Posterior cingulate gyrus (tissue), 11 donors: ENCODE measurements around the gene INHBA.

ENCODE experiments used
- DNase-seq, 10 donors: peaks; one replicate each; pipeline versions ENCODE4 v3.0.0 to v3.0.0-alpha.2; 2020 to 2021; ENCODE audit warnings: mixed read lengths in 3 of 10
- intact Hi-C: fragments of 100-400 bp; cut with DNase I; formaldehyde crosslinking; loops from one replicate; pipeline ENCODE4 v1.15.1; 2023

INHBA gene

GRCh38 chr7:41702635-41703371 lies at the start of gene INHBA:
Gene INHBA, minus strand, starts transcription at chr7:41703090. Its CDS starts 2,716 bp downstream, at chr7:41700374.
- no peak for DNase-seq
- intact Hi-C loops = loop anchor here (10.0 kb wide), 1 partner anchor 1378 kb away; no protein-coding TSS in a partner anchor

- no peak for DNase-seq
- intact Hi-C loops = no loop called here
Measured at GRCh38 chr7:41752615-41753014, 49.7 kb upstream of the INHBA start.

GRCh38 chr7:41750661-41751540 lies 48.0 kb upstream of the INHBA start:
- intact Hi-C loops = no loop called here

GRCh38 chr7:41747961-41748360 lies 45.1 kb upstream of the INHBA start:
- intact Hi-C loops = no loop called here
- no peak for DNase-seq

More at GRCh38 chr7:41750661-41751540, 48.0 kb upstream of the INHBA start:
- no peak for DNase-seq

- intact Hi-C loops = no loop called here
Measured at GRCh38 chr7:41745451-41745850, 42.6 kb upstream of the INHBA start.

GRCh38 chr7:41744161-41744560 lies 41.3 kb upstream of the INHBA start:
- DNase-seq = no peak
- intact Hi-C loops = no loop called here

More at GRCh38 chr7:41745451-41745850, 42.6 kb upstream of the INHBA start:
- no peak for DNase-seq

GRCh38 chr7:41742401-41743020 lies 39.6 kb upstream of the INHBA start:
- intact Hi-C loops = no loop called here

GRCh38 chr7:41738806-41739205 lies 35.9 kb upstream of the INHBA start:
- peak in 2 of 10 donors; percentile 31 to 75 for DNase-seq
- intact Hi-C loops = loop anchor here (10.0 kb wide), 2 partner anchors 1414 to 1504 kb away; no protein-coding TSS in a partner anchor

More at GRCh38 chr7:41742401-41743020, 39.6 kb upstream of the INHBA start:
- DNase-seq = no peak

- DNase-seq = no peak
- intact Hi-C loops = loop anchor here (10.0 kb wide), 2 partner anchors 1414 to 1504 kb away; no protein-coding TSS in a partner anchor
Measured at GRCh38 chr7:41738336-41738735, 35.4 kb upstream of the INHBA start.

GRCh38 chr7:41735206-41735605 lies 32.3 kb upstream of the INHBA start:
- intact Hi-C loops = loop anchor here (10.0 kb wide), 2 partner anchors 1410 to 1500 kb away; no protein-coding TSS in a partner anchor
- DNase-seq = no peak

GRCh38 chr7:41732843-41733306 lies 30.0 kb upstream of the INHBA start:
- intact Hi-C loops = loop anchor here (10.0 kb wide), 2 partner anchors 1408 to 1498 kb away; no protein-coding TSS in a partner anchor
- DNase-seq = peak in 1 of 10 donors; percentile 77

GRCh38 chr7:41732436-41732785 lies 29.5 kb upstream of the INHBA start:
- intact Hi-C loops = loop anchor here (10.0 kb wide), 2 partner anchors 1408 to 1498 kb away; no protein-coding TSS in a partner anchor

GRCh38 chr7:41731493-41732435 lies 28.9 kb upstream of the INHBA start:
- intact Hi-C loops = loop anchor here (10.0 kb wide), 2 partner anchors 1407 to 1497 kb away; no protein-coding TSS in a partner anchor
- no peak for DNase-seq

More at GRCh38 chr7:41732436-41732785, 29.5 kb upstream of the INHBA start:
- no peak for DNase-seq

- no peak for DNase-seq
- intact Hi-C loops = loop anchor here (10.0 kb wide), 2 partner anchors 1406 to 1496 kb away; no protein-coding TSS in a partner anchor
Measured at GRCh38 chr7:41730668-41731067, 27.8 kb upstream of the INHBA start.

- intact Hi-C loops = loop anchor here (10.0 kb wide), 2 partner anchors 1405 to 1495 kb away; no protein-coding TSS in a partner anchor
- DNase-seq = no peak
Measured at GRCh38 chr7:41730161-41730560, 27.3 kb upstream of the INHBA start.

- no peak for DNase-seq
- intact Hi-C loops = no loop called here
Measured at GRCh38 chr7:41729059-41729458, 26.2 kb upstream of the INHBA start.

- DNase-seq = no peak
- intact Hi-C loops = no loop called here
Measured at GRCh38 chr7:41725013-41725412, 22.1 kb upstream of the INHBA start.

GRCh38 chr7:41720886-41721285 lies 18.0 kb upstream of the INHBA start:
- no peak for DNase-seq
- intact Hi-C loops = no loop called here

GRCh38 chr7:41720046-41720445 lies 17.2 kb upstream of the INHBA start:
- DNase-seq = no peak
- intact Hi-C loops = no loop called here
